GM12801 (cell line): ENCODE results near the gene DIDO1.

ENCODE experiments used
- TF ChIP-seq, protein P1 (sequence below): IDR thresholded peaks from one replicate; pipeline ENCODE4 v1.5.1; 2011; ENCODE audit warnings: control low read depth; ENCODE audit not compliant: insufficient read length; ENCODE audit errors: extremely low read depth

DIDO1 gene

DNA sequence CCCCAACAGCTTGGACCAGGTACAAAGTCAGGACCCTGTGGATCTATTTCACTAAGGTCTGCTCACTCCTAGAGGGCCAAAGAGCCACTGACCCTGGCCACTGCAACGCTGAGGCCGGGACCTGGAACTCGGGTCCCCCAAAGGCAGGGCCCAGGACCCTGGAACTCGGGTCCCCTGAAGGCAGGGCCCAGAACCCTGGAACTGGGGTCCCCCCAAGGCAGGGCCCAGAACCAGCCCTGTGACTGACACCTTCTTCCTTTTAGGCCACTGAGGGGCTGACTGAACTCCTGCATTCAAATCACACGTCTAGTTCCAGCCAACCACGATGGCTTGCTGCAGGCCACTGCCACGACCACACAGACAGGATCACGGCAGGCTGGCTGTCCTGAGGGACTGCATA lies 74.1 kb downstream of the DIDO1 start:
- TF ChIP-seq, protein P1, sequence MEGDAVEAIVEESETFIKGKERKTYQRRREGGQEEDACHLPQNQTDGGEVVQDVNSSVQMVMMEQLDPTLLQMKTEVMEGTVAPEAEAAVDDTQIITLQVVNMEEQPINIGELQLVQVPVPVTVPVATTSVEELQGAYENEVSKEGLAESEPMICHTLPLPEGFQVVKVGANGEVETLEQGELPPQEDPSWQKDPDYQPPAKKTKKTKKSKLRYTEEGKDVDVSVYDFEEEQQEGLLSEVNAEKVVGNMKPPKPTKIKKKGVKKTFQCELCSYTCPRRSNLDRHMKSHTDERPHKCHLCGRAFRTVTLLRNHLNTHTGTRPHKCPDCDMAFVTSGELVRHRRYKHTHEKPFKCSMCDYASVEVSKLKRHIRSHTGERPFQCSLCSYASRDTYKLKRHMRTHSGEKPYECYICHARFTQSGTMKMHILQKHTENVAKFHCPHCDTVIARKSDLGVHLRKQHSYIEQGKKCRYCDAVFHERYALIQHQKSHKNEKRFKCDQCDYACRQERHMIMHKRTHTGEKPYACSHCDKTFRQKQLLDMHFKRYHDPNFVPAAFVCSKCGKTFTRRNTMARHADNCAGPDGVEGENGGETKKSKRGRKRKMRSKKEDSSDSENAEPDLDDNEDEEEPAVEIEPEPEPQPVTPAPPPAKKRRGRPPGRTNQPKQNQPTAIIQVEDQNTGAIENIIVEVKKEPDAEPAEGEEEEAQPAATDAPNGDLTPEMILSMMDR: no peak

DNA sequence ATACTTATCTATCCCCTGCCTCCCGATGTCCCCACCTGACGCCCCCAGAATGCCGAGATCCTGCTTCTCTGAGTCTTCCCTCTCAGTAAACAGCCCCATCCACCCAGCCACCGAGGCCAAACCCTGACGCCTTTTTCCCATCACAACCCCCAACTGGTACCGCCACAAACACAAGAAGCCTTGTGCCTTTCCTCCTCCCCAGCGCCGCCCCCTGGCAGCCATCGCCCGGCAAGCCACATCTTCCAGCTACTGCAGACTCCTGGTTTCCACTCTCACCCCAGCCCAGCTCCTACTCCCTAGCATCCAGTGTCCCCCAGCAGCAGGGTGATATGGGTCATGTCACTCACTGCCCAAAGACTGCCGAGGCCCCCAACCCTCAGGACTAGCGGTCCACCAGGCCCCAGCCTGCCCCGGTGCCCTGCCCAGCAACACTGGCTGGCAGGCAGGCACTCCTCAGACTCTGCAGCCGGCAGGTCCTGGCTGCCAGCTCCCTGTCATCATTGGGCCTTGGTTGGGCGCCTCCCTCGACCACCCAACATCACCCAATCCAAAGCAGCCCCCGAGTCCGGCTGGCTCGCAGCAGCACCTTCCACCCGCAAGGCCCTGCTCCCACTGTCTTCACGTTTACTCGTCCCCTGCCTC lies 75.9 kb downstream of the DIDO1 start:
- TF ChIP-seq, protein P1: no peak

DNA sequence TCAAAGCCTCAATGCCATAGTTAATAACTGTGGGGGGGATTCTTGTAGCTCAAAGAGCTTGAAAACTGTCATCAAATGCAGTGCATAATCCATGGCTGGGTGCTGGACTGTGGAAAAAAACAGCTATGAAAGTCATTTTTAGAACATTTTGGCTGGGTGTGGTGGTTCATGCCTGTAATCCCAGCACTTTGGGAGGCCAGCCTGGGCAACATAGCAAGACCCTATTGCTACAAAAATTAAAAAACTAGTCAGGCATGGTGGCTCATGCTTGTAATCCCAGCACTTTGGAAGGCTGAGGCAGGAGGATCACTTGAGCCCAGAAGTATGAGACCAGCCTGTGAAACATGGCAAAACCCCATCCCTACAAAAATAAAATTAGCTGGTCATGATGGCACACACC lies 76.9 kb downstream of the DIDO1 start:
- TF ChIP-seq, protein P1: no peak

DNA sequence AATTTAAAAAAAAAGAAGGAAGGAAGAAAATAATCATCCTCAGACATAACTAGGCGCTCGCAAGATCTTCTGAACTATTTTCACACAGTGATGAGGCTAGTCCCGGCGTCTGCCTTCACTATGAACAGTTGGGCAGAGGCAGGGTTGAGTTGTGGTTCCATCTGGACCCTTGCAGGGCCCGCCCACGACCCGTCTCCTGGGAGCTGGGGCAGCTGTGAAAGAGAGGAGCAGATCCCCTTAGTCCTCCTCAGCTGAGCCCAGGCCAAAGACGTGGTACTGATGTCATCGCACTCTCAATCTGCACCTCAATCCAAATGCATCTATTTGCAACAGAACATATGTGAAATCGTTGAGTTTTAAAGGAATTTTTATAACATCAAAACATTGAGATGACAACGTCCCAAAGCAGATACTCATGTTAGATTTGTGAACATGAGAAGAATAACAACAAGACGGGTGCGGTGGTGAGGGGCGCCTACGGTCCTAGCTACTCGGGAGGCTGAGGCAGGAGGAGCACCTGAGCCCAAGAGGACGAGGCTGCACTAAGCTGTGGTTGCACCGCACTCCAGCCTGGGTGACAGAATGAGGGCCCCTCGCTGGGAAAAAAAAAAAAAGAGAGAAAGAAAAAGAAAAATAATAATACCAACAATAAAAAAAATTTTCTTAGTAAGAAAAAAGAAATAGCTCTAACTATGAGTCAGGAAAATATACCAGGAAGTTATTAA lies 80.0 kb downstream of the DIDO1 start:
- TF ChIP-seq, protein P1: no peak

DNA sequence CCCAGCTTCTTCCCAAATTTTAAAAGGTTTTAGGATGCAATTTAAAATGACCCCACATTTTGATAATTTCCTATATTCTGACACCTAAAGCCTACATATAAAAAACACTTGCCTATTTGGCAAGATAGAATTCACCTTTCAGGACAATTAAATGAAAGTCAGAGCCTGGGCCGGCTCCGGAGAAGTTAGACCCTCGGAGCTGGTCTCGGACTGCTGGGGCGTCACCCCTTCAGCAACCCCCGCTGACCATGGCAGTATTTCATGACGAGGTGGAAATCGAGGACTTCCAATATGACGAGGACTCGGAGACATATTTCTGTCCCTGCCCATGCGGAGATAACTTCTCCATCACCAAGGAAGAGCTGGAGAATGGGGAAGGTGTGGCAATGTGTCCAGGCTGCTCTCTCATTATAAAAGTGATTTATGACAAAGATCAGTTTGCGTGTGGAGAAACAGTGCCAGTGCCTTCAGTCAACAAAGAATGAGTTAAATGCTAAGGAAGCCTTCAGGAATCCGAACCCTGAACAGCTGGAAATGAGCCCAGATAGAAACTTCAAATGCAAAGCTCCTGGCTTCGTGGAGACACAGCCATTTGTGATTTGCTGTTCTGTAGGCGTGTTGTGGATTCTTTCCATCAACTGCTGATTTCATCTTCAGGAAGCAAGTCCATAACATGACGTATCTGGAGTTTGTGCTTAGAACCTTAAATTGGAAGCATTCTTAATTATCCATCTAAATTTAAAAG lies 80.7 kb downstream of the DIDO1 start:
- TF ChIP-seq, protein P1: no peak

DNA sequence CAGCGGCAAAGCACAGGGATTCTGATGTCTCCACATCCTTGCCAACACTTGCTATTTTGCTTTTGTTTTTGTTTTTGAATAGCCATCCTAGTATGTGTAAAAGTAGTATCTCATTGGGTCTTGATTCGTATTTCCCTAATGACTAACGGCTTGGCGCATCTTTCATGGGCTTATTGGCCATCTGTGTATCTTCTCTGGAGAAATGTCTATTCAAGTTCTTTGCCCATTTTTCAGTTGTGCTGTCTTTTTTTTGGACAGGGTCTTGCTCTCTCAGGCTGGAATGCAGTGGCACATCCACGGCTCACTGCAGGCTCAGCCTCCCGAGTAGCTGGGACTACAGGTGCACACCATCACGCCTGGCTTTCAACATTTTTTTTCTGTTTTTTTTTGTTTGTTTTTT lies 82.1 kb downstream of the DIDO1 start:
- TF ChIP-seq, protein P1: no peak

DNA sequence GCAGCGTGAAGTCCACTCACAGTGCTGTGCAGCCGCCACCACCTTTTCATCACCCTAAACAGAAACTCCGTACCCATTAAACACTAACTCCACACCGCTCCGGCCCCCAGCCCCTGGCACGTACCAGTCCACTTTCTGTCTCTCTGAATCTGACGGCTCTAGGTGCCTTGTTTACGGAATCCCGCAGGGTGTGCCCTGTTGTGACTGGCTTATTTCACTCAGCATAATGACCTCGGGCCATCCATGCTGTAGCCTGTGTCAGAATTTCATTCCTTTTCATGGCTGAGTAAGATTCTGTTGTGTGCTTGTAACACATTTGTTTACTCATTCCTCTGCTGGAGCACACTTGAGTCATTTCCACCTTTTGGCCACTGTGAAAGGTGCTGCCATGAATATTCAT lies 82.6 kb downstream of the DIDO1 start:
- TF ChIP-seq, protein P1: no peak
